Activated T-cell treated with anti-CD3 and anti-CD28 coated beads, Interleukin-2, amount 50 U/mL, for 24 hours (primary cell): ENCODE measurements around the gene CDKL1.
"Not testable (repeated sequence)": the region's sequence is repeated elsewhere in the genome, so short reads cannot be mapped to it uniquely, and the experiment has no call there.

Source experiments
- DNase-seq: peaks from one replicate; pipeline ENCODE4 v3.0.0-alpha.2; 2020
- H3K27ac Mint-ChIP-seq: 2 replicates; pipeline ENCODE4 v1.8.0; 2020; ENCODE audit warnings: mild to moderate bottlenecking, mixed read lengths
- H3K27me3 Mint-ChIP-seq: 2 replicates; pipeline ENCODE4 v1.8.0; 2020; ENCODE audit warnings: mixed read lengths
- H3K36me3 Mint-ChIP-seq: 2 replicates; pipeline ENCODE4 v1.8.0; 2020; ENCODE audit warnings: low read depth, mixed read lengths
- H3K4me1 Mint-ChIP-seq: 2 replicates; pipeline ENCODE4 v1.8.0; 2020; ENCODE audit warnings: low read depth, mixed read lengths
- H3K4me3 Mint-ChIP-seq: 2 replicates; pipeline ENCODE4 v1.8.0; 2020; ENCODE audit warnings: mild to moderate bottlenecking, moderate library complexity, mixed read lengths
- H3K9me3 Mint-ChIP-seq: 2 replicates; pipeline ENCODE4 v1.8.0; 2020; ENCODE audit warnings: mixed read lengths

Gene CDKL1

DNA sequence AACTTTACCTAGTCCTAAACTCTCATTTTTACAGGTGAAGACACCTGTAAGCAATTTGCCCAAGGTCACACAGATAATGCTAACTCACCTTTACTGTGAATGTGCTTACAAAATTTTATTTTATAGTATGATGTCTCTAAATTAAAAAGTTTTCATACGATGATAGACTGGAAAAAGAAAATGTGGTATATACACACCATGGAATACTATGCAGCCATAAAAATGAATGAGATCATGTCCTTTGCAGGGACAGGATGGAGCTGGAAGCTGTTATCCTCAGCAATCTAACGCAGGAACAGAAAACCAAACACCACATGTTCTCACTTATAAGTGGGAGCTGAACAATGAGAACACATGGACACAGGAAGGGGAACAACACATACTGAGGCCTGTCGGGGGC is 40.4 kb downstream of the CDKL1 start:
- not testable (repeated sequence) for H3K27me3 Mint-ChIP-seq, H3K4me3 Mint-ChIP-seq, H3K9me3 Mint-ChIP-seq, H3K4me1 Mint-ChIP-seq, DNase-seq, H3K27ac Mint-ChIP-seq
- peaks cover 27% of the 10 kb centered on the region for H3K36me3 Mint-ChIP-seq

DNA sequence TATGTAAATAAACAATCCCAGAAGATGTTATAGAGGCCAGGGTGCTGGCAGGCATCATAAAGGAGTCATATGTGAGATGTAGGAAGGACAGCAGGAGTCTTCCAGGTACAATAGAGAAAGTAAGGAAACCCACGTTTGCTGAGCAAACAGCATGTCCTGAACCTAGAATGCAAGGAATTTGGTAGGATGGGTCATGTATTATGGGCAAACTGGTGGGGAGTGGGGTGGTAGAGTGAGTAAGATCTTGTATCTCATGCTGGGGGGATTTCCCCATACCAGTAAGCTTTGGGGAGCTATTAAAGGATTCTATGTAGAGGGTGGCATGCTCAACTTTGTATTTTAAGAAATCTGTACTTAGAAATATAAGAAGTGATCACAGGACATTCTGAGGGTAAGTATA is 41.0 kb downstream of the CDKL1 start:
- peaks cover 27% of the 10 kb centered on the region for H3K36me3 Mint-ChIP-seq
- no peaks in the 10 kb centered on the region for H3K27me3 Mint-ChIP-seq
- peaks cover 6% of the 10 kb centered on the region for H3K4me1 Mint-ChIP-seq
- H3K9me3 Mint-ChIP-seq = no peaks in the 10 kb centered on the region
- no peak for DNase-seq
- H3K27ac Mint-ChIP-seq = no peak overlapping the region
- no peak overlapping the region for H3K4me3 Mint-ChIP-seq

DNA sequence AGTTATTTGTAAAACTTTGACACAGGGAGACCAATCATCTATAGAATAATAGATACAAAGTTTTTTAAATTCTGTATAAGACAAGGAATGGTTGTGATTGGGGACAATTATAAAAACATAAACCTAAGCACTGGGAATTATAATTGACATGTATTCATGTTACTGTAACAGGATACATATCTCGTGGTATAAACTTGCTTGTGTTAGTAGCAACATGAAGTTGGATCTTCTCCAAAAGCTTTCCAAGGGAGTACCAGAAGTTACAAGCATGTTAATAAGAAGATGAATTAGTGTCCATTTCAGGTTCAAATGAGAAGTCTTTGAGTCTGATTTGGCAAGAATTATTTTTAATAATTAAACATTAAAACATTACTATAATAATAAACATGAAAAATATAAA is 42.2 kb downstream of the CDKL1 start:
- H3K9me3 Mint-ChIP-seq = no peaks in the 10 kb centered on the region
- H3K4me1 Mint-ChIP-seq = peaks cover 4% of the 10 kb centered on the region
- H3K27ac Mint-ChIP-seq = no peak overlapping the region
- no peak overlapping the region for H3K4me3 Mint-ChIP-seq
- no peak for DNase-seq
- peaks cover 27% of the 10 kb centered on the region for H3K36me3 Mint-ChIP-seq
- H3K27me3 Mint-ChIP-seq = no peaks in the 10 kb centered on the region

DNA sequence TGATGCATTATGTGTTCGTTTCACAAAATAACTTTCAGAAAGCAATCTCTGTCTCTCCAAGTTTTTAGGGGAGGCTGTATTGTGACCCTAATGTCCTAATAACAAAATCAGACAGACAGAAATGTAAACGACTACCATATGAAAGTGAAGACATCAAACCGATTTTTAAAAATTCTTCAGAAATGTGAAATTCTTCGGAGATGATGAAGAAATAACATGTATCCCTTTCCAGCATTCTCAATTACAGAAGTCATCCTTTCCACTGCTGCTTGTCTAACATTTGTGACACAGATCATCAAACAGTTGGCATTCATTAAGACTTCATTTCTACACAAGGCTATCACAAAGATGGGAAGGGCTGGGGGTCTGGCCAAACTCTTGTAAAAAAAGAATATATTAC is 43.6 kb downstream of the CDKL1 start:
- DNase-seq = no peak
- no peaks in the 10 kb centered on the region for H3K9me3 Mint-ChIP-seq
- peaks cover 4% of the 10 kb centered on the region for H3K4me1 Mint-ChIP-seq
- H3K4me3 Mint-ChIP-seq = no peak overlapping the region
- H3K27me3 Mint-ChIP-seq = no peaks in the 10 kb centered on the region
- no peak overlapping the region for H3K27ac Mint-ChIP-seq
- H3K36me3 Mint-ChIP-seq = peaks cover 20% of the 10 kb centered on the region

DNA sequence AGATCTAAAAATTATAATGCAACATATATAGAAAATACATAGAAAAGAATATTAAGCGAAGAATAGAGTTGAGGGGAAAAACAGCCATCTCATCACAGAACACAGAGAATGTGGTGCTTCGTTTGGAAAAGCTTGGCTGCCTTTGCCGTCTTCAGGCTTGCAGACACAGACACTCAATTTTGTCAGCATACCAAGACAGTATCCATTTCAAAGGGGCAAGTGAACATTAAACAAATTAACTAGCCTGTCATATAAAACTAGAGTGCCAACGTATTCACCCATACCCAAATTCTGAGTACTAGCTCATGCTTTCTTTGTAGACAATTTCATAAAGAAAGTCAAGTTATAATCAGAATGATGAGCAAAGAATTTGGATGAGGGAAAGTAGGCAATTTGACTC is 44.1 kb downstream of the CDKL1 start:
- Mint-ChIP-seq H3K27ac (no peak overlapping the region), H3K4me1 (peaks cover 4% of the 10 kb centered on the region), H3K4me3 (no peak overlapping the region), H3K9me3 (no peaks in the 10 kb centered on the region), H3K36me3 (peaks cover 16% of the 10 kb centered on the region), H3K27me3 (no peaks in the 10 kb centered on the region)
- no peak for DNase-seq

DNA sequence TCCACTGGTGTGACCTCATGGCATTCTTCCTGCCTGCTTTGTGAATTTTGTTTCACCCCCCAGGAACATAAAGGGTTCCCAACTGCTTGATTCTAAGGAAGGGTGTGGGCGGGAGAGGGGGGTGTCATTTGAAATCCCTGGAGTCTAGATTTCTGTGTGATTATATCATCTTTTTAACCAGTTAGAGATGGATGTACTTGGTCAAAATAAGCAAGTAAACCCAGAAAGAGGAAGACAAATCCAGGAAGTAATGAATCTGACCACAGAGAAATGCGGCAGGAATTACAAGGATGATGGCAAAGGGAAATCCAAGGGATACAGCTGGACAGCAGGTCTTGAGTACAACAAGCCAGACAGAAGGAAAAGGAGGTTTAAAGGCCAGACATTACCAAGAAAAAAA is 45.7 kb downstream of the CDKL1 start:
- Mint-ChIP-seq H3K4me1 (peaks cover 4% of the 10 kb centered on the region), H3K36me3 (peaks cover 5% of the 10 kb centered on the region), H3K9me3 (no peaks in the 10 kb centered on the region), H3K27ac (no peak overlapping the region), H3K4me3 (no peak overlapping the region), H3K27me3 (no peaks in the 10 kb centered on the region)
- DNase-seq = no peak

DNA sequence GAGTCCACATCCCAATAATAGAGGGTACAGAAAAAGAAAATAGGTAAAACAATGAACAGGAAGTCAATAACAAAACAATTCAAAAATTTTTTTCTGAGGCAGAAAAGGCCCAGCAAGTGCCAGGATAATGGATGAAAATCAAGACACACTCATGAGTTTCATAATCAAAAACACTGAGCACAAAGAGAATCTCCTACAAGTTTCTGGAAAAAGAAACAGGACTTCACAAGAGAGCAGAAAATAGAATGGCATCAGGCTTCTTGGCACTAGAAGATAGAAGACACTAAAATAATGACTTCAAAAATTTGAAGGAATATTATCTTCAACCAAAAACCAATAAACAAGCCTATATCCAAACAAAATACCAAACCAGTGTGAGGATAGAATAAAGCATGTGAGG is 47.7 kb downstream of the CDKL1 start:
- Mint-ChIP-seq H3K9me3 (no peaks in the 10 kb centered on the region), H3K4me3 (no peak overlapping the region), H3K36me3 (peaks cover 6% of the 10 kb centered on the region), H3K27ac (no peak overlapping the region), H3K4me1 (peaks cover 13% of the 10 kb centered on the region), H3K27me3 (no peaks in the 10 kb centered on the region)
- no peak for DNase-seq

DNA sequence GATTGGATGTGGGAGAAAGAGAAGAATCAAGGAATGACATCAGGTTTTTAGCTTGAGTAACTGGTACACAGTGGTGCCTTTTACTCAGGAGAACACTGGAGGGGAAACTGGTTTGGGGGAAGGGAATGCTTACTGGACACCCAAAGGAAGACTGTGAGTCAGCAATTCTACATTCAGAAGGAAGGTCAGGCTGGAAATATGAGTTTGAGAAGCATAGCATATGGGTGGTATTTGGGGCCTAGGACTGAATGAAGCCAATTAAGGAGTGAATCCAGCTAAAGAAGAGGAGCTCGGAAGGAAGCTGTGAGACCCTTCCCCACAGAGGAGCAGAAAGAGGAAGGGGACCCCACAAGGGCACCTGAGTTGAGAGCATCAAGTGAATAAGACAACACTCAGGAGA is 49.2 kb downstream of the CDKL1 start:
- Mint-ChIP-seq H3K9me3 (no peaks in the 10 kb centered on the region), H3K4me1 (peaks cover 27% of the 10 kb centered on the region), H3K27ac (no peak overlapping the region), H3K4me3 (no peak overlapping the region), H3K36me3 (peaks cover 6% of the 10 kb centered on the region), H3K27me3 (no peaks in the 10 kb centered on the region)
- no peak for DNase-seq

DNA sequence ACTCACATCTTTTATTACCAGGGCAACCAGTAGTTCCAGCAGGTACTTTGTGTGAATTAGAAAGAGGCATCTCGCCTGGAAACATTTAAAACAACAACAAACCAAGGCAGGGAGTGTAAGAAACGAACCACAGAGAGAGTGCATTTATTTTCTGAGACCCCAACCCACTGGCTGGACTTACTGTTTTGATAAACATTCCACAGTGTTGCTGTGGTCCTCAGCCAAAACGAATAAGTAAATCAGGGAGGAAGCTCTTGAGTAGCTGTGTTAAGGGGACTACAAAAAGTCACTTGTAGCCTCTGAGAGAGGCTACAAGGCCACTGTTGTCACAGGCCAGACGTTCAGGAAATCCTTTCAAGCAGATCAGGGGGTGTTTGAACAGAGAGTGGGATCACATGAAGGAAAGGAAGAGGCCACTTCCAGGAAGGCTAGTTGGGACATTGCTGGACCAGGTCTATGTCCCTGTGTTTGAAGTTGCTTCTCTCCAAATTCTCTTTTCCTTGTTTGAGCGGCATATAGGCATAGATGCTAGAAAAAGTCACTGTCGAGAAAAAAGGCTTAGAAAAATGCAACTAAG is 50.7 kb downstream of the CDKL1 start:
- H3K4me1 Mint-ChIP-seq = peaks cover 29% of the 10 kb centered on the region
- H3K27ac Mint-ChIP-seq = no peak overlapping the region
- peaks cover 8% of the 10 kb centered on the region for H3K36me3 Mint-ChIP-seq
- H3K9me3 Mint-ChIP-seq = no peaks in the 10 kb centered on the region
- no peak overlapping the region for H3K4me3 Mint-ChIP-seq
- no peaks in the 10 kb centered on the region for H3K27me3 Mint-ChIP-seq
- no peak for DNase-seq

DNA sequence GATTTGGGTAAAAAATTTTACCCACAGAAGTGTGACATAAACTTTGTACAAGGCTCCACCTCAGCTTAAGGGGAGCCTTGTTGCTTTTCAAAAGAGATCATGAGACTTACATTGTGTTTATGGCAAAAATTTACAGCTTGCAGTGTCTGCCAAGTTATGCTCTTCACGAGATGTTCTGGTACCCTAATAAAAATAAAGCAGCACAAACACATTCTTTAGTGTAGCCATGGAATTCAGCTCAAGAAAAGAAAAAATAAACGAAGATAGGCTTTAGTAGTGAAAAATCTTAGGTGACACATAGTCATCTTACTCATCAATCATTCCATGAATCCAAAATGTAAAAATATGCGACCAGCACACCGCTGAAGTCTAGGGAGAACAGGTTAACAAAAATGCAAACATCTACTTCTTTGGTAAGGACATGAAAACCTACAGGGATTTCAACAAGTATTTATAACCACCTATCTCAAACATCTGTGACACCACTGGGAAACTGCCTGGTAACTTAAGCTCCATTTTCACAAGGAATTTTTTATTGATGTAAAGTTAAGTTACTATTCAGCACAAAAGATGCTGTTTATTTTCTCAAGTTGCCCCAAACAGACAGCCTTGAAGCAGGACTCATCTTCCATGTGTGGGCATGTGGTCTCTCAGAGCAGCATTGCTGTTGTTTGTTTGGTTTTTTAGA is 51.7 kb downstream of the CDKL1 start:
- Mint-ChIP-seq H3K27me3 (no peaks in the 10 kb centered on the region), H3K27ac (no peak overlapping the region), H3K9me3 (no peaks in the 10 kb centered on the region), H3K4me3 (no peak overlapping the region), H3K4me1 (peaks cover 29% of the 10 kb centered on the region), H3K36me3 (peaks cover 10% of the 10 kb centered on the region)
- DNase-seq = no peak

DNA sequence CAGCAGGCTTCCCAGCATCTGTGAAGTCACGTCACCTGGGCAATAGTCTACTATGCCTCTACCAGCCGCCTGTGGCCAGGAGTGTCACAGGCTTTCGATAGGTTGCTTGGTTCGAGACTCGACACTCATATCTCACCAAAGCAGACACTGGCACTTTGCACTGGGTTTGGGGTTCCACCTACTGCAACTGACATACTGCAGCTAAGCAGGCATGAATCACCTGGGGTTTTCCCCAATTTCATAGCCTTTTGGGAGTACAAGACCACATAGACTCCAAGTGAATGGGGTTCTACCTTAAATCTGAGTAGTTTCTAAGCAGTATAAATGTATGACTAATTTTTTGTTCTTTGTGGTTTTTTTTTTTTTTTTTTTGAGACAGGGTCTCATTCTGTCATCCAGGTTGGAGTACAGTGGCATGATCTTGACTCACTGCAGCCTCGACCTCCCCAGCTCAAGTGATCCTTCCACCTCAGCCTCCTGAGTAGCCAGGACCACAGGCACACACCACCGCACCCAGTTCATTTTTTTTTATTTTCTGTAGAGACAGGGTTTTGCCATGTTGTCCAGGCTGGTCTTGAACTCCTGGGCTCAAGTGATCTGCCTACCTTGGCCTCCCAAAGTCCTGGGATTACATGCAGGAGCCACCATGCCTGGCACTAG is 52.4 kb downstream of the CDKL1 start:
- Mint-ChIP-seq H3K36me3 (peaks cover 13% of the 10 kb centered on the region), H3K4me3 (no peak overlapping the region), H3K27me3 (no peaks in the 10 kb centered on the region), H3K27ac (peak overlapping the region; percentile 89), H3K4me1 (peaks cover 29% of the 10 kb centered on the region), H3K9me3 (no peaks in the 10 kb centered on the region)
- DNase-seq = peak; percentile 71

DNA sequence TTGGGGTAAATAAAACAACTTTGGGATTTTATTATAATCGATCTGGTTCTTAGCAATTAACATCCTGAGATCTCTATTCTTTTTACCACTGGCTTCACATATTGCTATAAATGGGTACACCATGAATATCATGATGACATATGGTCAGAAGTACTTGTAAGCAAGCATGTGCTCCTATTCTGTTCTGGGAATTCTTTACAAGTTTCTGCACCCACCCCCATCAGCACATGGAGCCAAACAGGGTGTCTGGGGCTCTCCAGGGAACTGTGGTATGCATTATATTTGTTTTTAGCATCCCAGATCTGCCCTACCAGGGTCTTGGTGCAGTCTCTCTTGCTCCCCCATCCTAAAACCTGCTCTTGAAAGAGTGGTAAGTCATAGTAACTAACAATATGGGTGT is 53.2 kb downstream of the CDKL1 start:
- H3K36me3 Mint-ChIP-seq = peaks cover 13% of the 10 kb centered on the region
- peaks cover 29% of the 10 kb centered on the region for H3K4me1 Mint-ChIP-seq
- H3K27me3 Mint-ChIP-seq = no peaks in the 10 kb centered on the region
- H3K4me3 Mint-ChIP-seq = no peak overlapping the region
- peak overlapping the region; percentile 76 for H3K27ac Mint-ChIP-seq
- no peak for DNase-seq
- no peaks in the 10 kb centered on the region for H3K9me3 Mint-ChIP-seq

DNA sequence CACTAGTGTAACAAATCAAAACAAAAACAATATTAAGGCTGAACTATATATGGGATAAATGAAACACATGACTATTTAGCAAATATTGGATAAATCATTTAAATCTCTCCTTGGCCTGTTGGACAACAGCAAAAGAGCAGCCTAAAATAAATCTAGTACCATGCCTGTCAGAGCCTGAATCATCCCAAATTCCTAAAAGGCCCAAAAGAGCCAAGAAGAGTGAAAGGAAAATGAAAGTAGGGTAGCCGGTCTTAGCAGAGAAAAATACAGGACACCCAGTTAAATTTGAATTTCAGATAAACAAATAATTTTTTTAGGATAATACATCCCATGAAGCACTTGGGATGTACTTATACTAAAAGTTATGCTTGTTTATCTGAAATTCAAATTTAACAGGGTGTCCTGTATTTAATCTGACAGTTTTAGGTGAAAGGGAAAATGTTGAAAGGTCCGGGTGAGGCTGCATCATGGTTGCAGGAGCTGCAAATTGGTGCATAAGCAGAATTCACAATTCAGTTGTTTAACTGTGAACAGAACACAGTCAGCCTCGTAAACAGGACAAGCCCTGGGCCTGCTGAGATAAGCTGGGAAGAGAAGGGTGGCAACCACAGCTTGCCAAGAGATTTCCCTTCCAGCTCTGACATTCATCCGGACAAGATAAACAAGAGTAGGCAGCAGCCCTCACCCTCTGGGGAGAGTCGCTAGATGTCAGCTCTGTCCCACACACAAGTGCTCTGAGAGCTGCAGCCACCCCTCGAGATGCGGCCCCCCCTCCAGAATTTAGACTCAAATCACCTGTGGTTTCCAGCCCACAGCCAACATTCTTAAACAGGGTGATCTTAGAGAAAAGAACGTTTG is 54.2 kb downstream of the CDKL1 start:
- DNase-seq = peak; percentile 45
- Mint-ChIP-seq H3K4me1 (peaks cover 29% of the 10 kb centered on the region), H3K27ac (no peak overlapping the region), H3K36me3 (peaks cover 13% of the 10 kb centered on the region), H3K27me3 (no peaks in the 10 kb centered on the region), H3K9me3 (no peaks in the 10 kb centered on the region), H3K4me3 (no peak overlapping the region)

DNA sequence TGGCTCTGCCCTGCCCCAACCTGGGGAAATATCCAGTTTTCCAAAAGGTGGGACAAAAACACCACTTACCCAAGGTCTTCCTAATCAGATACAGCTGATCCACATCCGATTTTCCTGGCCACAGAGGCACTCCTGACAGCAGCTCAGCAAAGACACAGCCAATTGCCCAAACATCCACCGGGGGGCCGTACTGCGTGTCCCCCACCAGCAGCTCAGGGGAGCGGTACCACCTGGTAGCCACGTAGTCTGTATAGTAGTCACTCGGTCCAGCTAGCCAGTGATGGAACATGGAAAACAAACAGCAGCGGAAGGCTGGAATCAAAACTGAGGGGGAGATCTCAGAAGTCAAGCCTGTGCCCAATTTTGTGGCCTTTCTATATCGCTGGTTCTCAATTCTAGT is 55.7 kb downstream of the CDKL1 start:
- H3K9me3 Mint-ChIP-seq = no peaks in the 10 kb centered on the region
- no peaks in the 10 kb centered on the region for H3K27me3 Mint-ChIP-seq
- no peak for DNase-seq
- H3K36me3 Mint-ChIP-seq = peaks cover 11% of the 10 kb centered on the region
- H3K4me1 Mint-ChIP-seq = peaks cover 36% of the 10 kb centered on the region
- no peak overlapping the region for H3K27ac Mint-ChIP-seq
- no peak overlapping the region for H3K4me3 Mint-ChIP-seq

DNA sequence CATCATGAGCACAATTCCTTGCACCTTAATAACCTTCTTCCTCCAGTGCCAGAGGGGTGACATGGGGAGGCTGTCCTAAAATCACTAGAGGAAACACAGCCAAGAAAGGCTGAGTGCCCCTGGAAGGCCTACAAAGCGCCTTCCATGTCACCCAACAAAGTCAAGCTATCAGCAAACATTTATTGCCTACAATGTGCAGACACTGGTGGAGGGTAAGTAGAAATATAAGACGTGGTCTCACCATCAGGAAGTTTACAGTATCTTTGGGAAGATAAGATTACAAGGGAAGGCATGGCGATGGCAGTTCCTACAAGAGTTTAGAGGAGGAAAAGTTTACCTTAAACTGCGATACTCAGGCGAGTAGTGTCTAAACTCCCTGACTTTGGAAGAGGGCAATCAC is 56.6 kb downstream of the CDKL1 start:
- Mint-ChIP-seq H3K4me1 (peaks cover 40% of the 10 kb centered on the region), H3K9me3 (no peaks in the 10 kb centered on the region), H3K27me3 (no peaks in the 10 kb centered on the region), H3K27ac (no peak overlapping the region), H3K36me3 (peaks cover 10% of the 10 kb centered on the region), H3K4me3 (no peak overlapping the region)
- DNase-seq = no peak
